ENCODE measurements around the gene SLC9A8. TPM values are rescaled to one million over a fixed set of nuclear protein-coding genes. Genes with fewer than 3 reads are reported as not detected.

Gene SLC9A8
- total and polyA plus RNA-seq, 2 of the 8 experiments (the other 6 are each of a cell fraction or from before 2014, with no cell fraction given) = 3.2 to 6.2 TPM

GRCh38 chr20:49892260-49892659 lies 79.6 kb downstream of the SLC9A8 start:
- CTCF ChIA-PET (ENCODE audit: partially characterized antibody) = interaction anchor here (0.6 to 12.8 kb wide), 12 partner anchors 15 to 350 kb away, joined by 3 to 199 read pairs (median 12); no protein-coding TSS in a partner anchor
- H2AK5ac ChIP-seq (ENCODE audit: low read depth, low read length) = no peak overlapping the region
- POLR2A ChIA-PET (ENCODE audit: partially characterized antibody) = interaction anchor here (1.2 to 3.5 kb wide), 4 partner anchors 9 to 323 kb away, joined by 4 to 17 read pairs (median 7); partner anchors contain the start of gene SPATA2
- H3K14ac ChIP-seq (ENCODE audit: insufficient read length) = no peak overlapping the region
- no peaks in the 10 kb centered on the region for H3K36me3 ChIP-seq (ENCODE audit: control insufficient read depth in 2 of 4, insufficient read depth in 4 of 4, low read length in 3 of 4)
- no peaks in the 10 kb centered on the region for H3K23me2 ChIP-seq (ENCODE audit: low read depth, low read length)
- H3K79me2 ChIP-seq (ENCODE audit: control insufficient read depth in 1 of 2, insufficient read depth in 2 of 2, low read length in 2 of 2) = no peaks in the 10 kb centered on the region
- no peak overlapping the region for H2BK12ac ChIP-seq (ENCODE audit: low read depth, low read length)
- H4K5ac ChIP-seq (ENCODE audit: insufficient read length, low read depth, low read length) = no peak overlapping the region
- no peak overlapping the region for H3K4ac ChIP-seq (replicated peaks; ENCODE audit: insufficient read length, low read depth, low read length)
- H3K4me2 ChIP-seq (ENCODE audit: insufficient read depth in 1 of 2, low read depth in 2 of 2, low read length in 2 of 2) = no peak overlapping the region
- TF ChIP-seq KDM4A (IDR thresholded peaks at IDR 0.05; ENCODE audit: low read depth, low read length, severe bottlenecking) (no peak), SIRT6 (IDR thresholded peaks at IDR 0.05; ENCODE audit: low read length) (no peak), PHF8 (conservative IDR thresholded peaks at IDR 0.05; ENCODE audit: low read depth, low read length) (no peak), HDAC2 (IDR thresholded peaks at IDR 0.05; ENCODE audit: borderline replicate concordance in 1 of 2, low read depth in 2 of 2, low read length in 2 of 2) (no peak), SRF (IDR thresholded peaks at IDR 0.05; ENCODE audit: low read depth, low read length) (no peak), YY1 (IDR thresholded peaks at IDR 0.05; ENCODE audit: low read depth, low read length) (no peak), SP4 (IDR thresholded peaks at IDR 0.05; ENCODE audit: low read length) (no peak), CTCF (IDR thresholded peaks at IDR 0.05; ENCODE audit: control extremely low read depth in 1 of 3, insufficient read depth in 1 of 3, low read depth in 1 of 3, low read length in 3 of 3) (no peak), EGR1 (IDR thresholded peaks at IDR 0.05; ENCODE audit: borderline replicate concordance, low read depth, low read length) (no peak), SP1 (IDR thresholded peaks at IDR 0.05; ENCODE audit: low read depth, low read length) (no peak), JUN (IDR thresholded peaks at IDR 0.05; ENCODE audit: low read depth, low read length) (no peak)
- H3K56ac ChIP-seq (replicated peaks; ENCODE audit: insufficient read length, low read depth, low read length) = no peak overlapping the region
- H3K18ac ChIP-seq (ENCODE audit: extremely low read depth, low read length) = no peak overlapping the region
- H3K27ac ChIP-seq (ENCODE audit: low read depth, low read length) = no peak overlapping the region
- no peak for DNase-seq (ENCODE audit: low read depth in 1 of 2, low spot score in 2 of 2)
- no peak overlapping the region for H4K91ac ChIP-seq (replicated peaks; ENCODE audit: insufficient read length, low read length)
- no peak overlapping the region for H2BK120ac ChIP-seq (replicated peaks; ENCODE audit: low read depth, low read length)
- no peak overlapping the region for H2BK5ac ChIP-seq (ENCODE audit: low read depth, low read length)
- 82% methylated on average over 9 of the region's 9 CpGs; no CpG with 5 or more reads in 1 of the 2 experiments for WGBS, 2 experiments (ENCODE audit: extremely low coverage in 1 of 2, insufficient coverage in 1 of 2, insufficient read length in 1 of 2, insufficient replicate concordance in 2 of 2, low coverage in 1 of 2, low lambda C conversion rate in 2 of 2, missing lambda C conversion rate in 1 of 2)
- no peak overlapping the region for H2AFZ ChIP-seq (ENCODE audit: low read length)
- H3K23ac ChIP-seq (ENCODE audit: insufficient read length) = no peak overlapping the region
- no peak overlapping the region for H3K4me3 ChIP-seq (ENCODE audit: extremely low read depth in 1 of 4, insufficient read depth in 2 of 4, low read depth in 3 of 4, low read length in 4 of 4)
- H2BK20ac ChIP-seq (ENCODE audit: low read length) = no peak overlapping the region
- no peak overlapping the region for H2BK15ac ChIP-seq (ENCODE audit: low read length)
- peaks cover 0 to 2% of the 10 kb centered on the region in 2 experiments for H4K20me1 ChIP-seq (replicated peaks in 1 of 2; ENCODE audit: control insufficient read depth in 1 of 2, insufficient read depth in 2 of 2, low read length in 2 of 2)
- peaks cover 0 to 19% (median 11%) of the 10 kb centered on the region in 4 experiments; a peak in 5 of 7 replicates for H3K4me1 ChIP-seq (replicated peaks in 1 of 4; ENCODE audit: control insufficient read depth in 3 of 4, insufficient read depth in 4 of 4, low read length in 3 of 4)
- no peak overlapping the region for H4K8ac ChIP-seq (ENCODE audit: extremely low read depth, insufficient read depth, low read length)
- H3K79me1 ChIP-seq (ENCODE audit: low read depth, low read length) = no peaks in the 10 kb centered on the region
- FAIRE-seq = no peak
- H3K9ac ChIP-seq (replicated peaks in 1 of 4; ENCODE audit: extremely low read depth in 1 of 4, low read depth in 3 of 4, low read length in 3 of 4) = no peak overlapping the region
- no peaks in the 10 kb centered on the region for H3K9me3 ChIP-seq (ENCODE audit: insufficient read depth in 2 of 2, low read depth in 1 of 2, low read length in 1 of 2)
- no peaks in the 10 kb centered on the region for H3K27me3 ChIP-seq (replicated peaks in 1 of 4; ENCODE audit: control insufficient read depth in 3 of 4, extremely low read depth in 1 of 4, insufficient read depth in 3 of 4, low read length in 3 of 4)

Measured in H1 (cell line).